GM10266 (cell line): ENCODE data around the gene RTF1.

Source experiments
- DNase-seq: peaks from one replicate; pipeline ENCODE4 v3.0.0; 2012; ENCODE audit errors: extremely low spot score
- TF ChIP-seq, protein P1 (sequence below): IDR thresholded peaks from 2 replicates; pipeline ENCODE4 v1.5.1; 2012; ENCODE audit warnings: mild to moderate bottlenecking, low read depth; ENCODE audit not compliant: control insufficient read depth, insufficient read depth; ENCODE audit errors: missing control alignments

RTF1 gene

DNA sequence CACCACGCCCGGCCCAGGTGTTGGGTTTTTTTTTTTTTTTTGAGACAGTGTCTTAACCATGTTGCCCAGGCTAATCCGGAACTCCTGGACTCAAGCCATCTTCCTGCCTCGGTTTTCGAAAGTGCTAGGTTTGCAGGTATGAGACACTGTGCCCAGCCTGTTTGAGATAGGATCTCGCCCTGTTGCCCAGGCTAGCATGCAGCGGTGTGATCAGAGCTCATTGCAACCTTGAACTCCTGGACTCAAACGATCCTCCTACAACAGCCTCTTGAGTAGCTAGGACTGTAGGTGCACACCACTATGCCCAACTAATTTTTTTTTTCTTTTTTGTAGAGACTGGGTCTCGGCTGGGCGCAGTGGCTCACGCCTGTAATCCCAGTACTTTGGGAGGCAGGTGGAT, 56.5 kb downstream of the RTF1 start:
- TF ChIP-seq, protein P1, sequence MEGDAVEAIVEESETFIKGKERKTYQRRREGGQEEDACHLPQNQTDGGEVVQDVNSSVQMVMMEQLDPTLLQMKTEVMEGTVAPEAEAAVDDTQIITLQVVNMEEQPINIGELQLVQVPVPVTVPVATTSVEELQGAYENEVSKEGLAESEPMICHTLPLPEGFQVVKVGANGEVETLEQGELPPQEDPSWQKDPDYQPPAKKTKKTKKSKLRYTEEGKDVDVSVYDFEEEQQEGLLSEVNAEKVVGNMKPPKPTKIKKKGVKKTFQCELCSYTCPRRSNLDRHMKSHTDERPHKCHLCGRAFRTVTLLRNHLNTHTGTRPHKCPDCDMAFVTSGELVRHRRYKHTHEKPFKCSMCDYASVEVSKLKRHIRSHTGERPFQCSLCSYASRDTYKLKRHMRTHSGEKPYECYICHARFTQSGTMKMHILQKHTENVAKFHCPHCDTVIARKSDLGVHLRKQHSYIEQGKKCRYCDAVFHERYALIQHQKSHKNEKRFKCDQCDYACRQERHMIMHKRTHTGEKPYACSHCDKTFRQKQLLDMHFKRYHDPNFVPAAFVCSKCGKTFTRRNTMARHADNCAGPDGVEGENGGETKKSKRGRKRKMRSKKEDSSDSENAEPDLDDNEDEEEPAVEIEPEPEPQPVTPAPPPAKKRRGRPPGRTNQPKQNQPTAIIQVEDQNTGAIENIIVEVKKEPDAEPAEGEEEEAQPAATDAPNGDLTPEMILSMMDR = no peak
- no peak for DNase-seq

DNA sequence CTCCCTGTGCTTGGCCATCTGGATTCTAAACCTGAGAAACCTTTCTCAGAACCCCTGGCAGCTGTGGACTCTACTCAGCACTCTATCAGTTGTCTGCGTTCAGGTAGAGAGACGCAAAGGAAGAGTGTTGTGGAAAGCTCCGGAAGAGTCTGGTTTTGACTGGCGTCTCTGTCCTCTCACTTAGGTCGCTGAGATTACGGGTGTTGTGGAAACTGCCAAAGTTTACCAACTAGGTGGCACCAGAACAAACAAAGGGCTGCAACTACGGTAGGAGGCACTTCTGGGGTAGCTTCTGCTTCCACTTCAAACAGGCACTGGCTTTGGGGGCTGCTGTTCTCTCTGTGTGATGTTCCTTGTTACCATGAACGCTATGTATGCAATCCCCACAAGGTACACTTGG, 57.5 kb downstream of the RTF1 start:
- TF ChIP-seq, protein P1 = no peak
- no peak for DNase-seq

DNA sequence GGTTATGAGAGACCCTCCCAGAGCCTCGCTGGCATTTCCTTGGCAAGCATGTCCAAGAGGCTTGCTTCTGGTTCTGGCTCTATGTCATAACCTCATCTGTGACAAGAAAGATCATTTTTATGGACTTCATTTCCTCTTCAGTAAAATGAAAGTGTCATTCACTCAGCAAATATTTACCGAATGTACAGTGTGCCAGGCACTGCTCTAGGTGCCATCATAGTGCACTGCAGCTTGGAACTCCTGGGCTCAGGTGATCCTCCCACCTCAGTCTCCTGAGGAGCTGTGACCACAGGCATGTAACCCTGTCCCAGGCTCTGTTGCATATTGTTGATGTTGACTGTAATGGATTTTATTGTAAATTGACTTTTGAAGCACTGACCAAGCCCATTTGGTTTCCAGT, 58.0 kb downstream of the RTF1 start:
- DNase-seq = no peak
- TF ChIP-seq, protein P1 = no peak

DNA sequence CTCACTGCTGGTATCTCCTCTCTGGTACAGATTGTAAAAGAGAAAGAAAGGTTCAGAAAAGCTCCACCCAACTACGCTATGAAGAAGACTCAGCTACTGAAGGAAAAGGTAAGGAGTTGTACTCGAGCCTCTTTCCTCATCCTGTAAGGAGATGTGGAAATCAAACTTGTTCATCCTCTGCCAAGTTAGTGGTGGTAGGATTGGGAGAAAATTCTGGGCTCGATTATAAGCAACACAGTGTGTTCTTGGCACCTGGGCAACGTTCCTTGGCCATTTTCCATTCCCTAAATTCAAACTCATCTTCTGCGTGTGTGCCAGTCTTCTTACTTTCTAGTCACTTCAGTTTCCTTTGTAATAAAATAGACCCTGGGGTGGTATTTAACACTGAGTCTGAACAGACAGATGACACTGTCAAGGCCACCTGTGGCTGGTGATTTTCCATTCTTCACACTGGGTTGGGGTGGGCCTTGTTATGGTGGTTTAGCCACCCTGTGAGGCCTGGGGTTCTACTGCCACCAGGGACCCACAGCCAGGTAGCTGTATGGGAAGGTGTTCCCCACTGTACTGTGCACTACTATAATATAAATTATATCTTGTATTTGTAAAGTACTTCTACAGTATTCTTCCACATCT, 59.6 kb downstream of the RTF1 start:
- DNase-seq = no peak
- TF ChIP-seq, protein P1 = no peak

DNA sequence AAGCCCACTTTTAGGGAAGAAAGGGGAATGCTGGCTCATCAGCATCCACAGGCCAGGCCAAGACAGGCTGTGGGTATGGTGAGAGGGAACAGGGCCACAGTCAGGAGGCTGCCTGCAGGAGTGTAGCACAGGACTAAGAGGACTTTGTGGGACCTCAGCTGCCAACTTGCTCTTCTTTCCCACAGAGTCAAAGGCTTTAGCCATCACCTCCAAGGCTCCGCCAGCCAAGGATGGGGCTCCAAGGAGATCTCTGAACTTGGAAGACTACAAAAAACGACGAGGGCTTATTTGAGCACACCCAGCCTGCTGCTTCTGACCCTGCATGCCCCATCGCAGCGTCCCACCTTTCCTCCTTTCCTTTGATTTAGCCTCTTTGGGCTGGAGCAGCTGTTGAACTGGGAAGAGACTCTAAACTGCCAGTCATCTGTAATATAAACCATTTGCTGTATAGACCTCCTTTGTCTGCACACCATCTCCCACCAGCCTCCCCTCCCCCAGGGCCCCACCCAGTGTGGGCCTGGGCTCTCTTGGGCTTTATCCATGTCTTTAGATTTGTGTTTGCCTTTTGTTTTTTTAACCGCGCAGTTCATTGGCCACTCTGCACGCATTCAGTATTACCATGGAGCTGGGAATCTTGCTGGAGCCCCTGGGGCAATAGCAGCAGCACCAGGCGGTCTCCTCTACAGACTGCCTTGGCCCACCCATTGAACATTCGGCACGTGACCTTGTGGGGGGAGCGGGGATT, 63.7 kb downstream of the RTF1 start:
- TF ChIP-seq, protein P1 = no peak
- DNase-seq = no peak

DNA sequence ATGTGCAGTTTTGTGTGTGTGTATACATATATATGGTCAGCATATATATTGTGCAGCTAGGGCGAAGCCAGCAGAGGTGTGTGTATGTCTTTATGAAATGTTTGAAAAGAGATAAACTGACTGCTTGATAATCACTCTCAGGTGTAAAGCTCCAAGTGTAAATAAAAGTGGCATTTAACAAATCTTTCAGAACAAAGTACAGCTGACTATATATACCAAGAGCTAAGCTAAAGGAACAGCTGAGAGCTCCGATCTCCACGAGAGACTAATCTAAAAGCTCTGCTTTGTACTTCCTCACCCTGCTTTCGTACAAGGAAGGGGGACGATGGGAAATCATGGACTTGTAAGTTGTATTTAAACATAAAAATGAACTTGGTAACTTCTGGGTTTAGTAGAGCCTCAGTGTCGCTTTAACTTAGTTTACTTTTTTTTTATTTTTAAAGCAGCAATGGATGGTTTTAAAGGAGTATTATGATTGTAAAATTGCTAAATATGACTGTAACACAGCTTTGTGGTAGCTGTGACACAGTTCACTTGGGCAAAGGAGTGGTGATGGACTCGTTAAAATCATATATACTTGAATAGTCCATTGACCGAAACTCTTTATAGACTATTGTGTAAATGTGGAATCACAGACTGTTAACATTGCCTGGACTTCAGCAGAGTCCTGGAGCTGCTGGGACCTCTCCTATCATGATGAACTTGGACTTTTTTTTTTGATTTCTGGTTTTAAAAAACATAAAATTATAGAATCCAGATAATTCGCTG, 65.4 kb downstream of the RTF1 start:
- TF ChIP-seq, protein P1 = no peak

More for the DNA sequence above, 65.4 kb downstream of the RTF1 start:
- no peak for DNase-seq
